Sigmoid colon (tissue), 7 donors: ENCODE data around the gene SP7. TPM values are rescaled to one million over a fixed set of nuclear protein-coding genes. Genes with fewer than 3 reads are reported as not detected.
"Not testable (repeated sequence)": the region's sequence is repeated elsewhere in the genome, so short reads cannot be mapped to it uniquely, and the experiment has no call there.

Experiments
- DNase-seq: peaks from one replicate; pipeline ENCODE4 v3.0.0-alpha.2; 2019
- H3K27ac ChIP-seq, 4 donors: fragments of 200-600 bp; sonication (generic); one replicate each; pipeline ENCODE4 v1.5.1; 2016 to 2019; ENCODE audit warnings: mild to moderate bottlenecking in 1 of 4
- H3K27me3 ChIP-seq, 3 donors: fragments of 200-600 bp; sonication (generic); one replicate each; pipeline ENCODE4 v1.5.1; 2019; ENCODE audit warnings: mild to moderate bottlenecking in 1 of 3
- H3K36me3 ChIP-seq, 4 donors: fragments of 200-600 bp; sonication (generic); one replicate each; pipeline ENCODE4 v1.5.1; 2016 to 2019
- H3K4me1 ChIP-seq, 4 donors: fragments of 200-600 bp; sonication (generic); one replicate each; pipeline ENCODE4 v1.5.1; 2017 to 2019
- H3K4me3 ChIP-seq, 4 donors: fragments of 200-600 bp; sonication (generic); one replicate each; pipeline ENCODE4 v1.5.1; 2017 to 2019; ENCODE audit warnings: mild to moderate bottlenecking in 2 of 4, moderate library complexity in 1 of 4
- H3K9me3 ChIP-seq, 4 donors: fragments of 200-600 bp in 3 of 4; sonication (generic) in 3 of 4; one replicate each; pipeline versions ENCODE4 v1.5.1 to v1.6.1; 2013 to 2019
- EP300 ChIP-seq, 4 donors: sonication (generic); formaldehyde crosslinking; IDR thresholded peaks; one replicate each; pipeline ENCODE4 v1.6.1; 2017; ENCODE audit warnings: antibody characterized with exemption in 4 of 4
- POLR2A ChIP-seq, 2 donors: fragments of 450-650 bp; IDR thresholded peaks; one replicate each; pipeline ENCODE4 v1.6.1; 2016; ENCODE audit warnings: antibody characterized with exemption in 2 of 2, mild to moderate bottlenecking in 2 of 2, moderate library complexity in 2 of 2
- POLR2AphosphoS5 ChIP-seq, 4 donors: sonication (generic); formaldehyde crosslinking; IDR thresholded peaks; one replicate each; pipeline ENCODE4 v1.6.1; 2017; ENCODE audit warnings: antibody characterized with exemption in 4 of 4
- WGBS, 2 donors: extraction: QIAGEN DNeasy Blood & Tissue Kit; methylation state at CpG; one replicate each; pipeline ENCODE4 v1.1.7; 2013; 5-methylcytosine and 5-hydroxymethylcytosine counted together
- intact Hi-C: fragments of 100-400 bp; cut with DNase I; formaldehyde crosslinking; loops from one replicate; pipeline ENCODE4 v1.15.1; 2023
- polyA plus RNA-seq, 3 donors: library from polyadenylated mRNA; stranded (reverse); fragments of 200-250 nt; gene quantifications; one replicate each; pipeline ENCODE4 v1.2.3, GENCODE V29; 2013
- total RNA-seq, 4 donors: library from RNA; depleted of rRNA; stranded (reverse); fragments of >200 nt; gene quantifications; one replicate each; pipeline ENCODE4 v1.1.0, GENCODE V29; 2016
- TF ChIP-seq, protein P1 (sequence below), 4 experiments: fragments of 450-650 bp in 3 of 4; fragments of 200-600 bp in 1 of 4; IDR thresholded peaks; one replicate each; pipeline ENCODE4 v1.5.1; 2016 to 2019; ENCODE audit warnings: antibody characterized with exemption in 4 of 4, mild to moderate bottlenecking in 3 of 4, moderate library complexity in 2 of 4
- donor health status: healthy with polysubstance abuse.
- donor health status: Bipolar disorder and iron deficiency.
- donor health status: healthy.

The SP7 gene
- total and polyA plus RNA-seq, 7 donors: not detected

DNA sequence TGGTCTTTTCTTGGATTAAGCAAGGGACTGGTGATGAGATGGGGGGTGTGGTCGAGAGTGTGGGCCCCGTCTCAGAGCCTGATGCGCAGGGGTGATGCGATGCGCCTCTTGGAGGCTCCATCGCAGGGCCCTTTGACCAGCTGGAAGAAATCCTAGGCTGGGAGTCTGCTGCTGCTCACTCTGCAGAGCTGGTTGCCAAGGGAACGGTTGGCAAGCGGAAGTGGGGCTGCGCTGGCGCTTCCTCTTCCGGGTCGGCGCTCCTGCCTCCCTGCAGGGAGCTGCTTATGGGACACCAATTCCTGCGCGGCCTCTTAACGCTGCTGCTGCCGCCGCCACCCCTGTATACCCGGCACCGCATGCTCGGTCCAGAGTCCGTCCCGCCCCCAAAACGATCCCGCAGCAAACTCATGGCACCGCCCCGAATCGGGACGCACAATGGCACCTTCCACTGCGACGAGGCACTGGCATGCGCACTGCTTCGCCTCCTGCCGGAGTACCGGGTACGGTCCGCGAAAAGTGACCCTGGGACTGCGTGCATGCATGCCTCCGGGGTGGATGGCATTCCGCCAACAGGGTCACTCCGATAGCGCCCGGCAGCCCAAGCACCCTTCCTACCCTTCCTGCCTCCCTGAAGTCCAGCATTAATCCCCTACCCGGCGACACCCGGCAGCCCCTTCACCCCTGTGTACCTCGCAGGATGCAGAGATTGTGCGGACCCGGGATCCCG, 36.5 kb downstream of the SP7 start, which contains the start of gene MYG1:
Gene MYG1 (plus strand): TSS at position 242 of the 727 bp plus-strand sequence. CDS start 43 bp downstream, at position 285.
- intact Hi-C loops: no loop called here
- Histone ChIP-seq H3K4me3 (peak within 1 kb of the TSS; percentile 70 to 83 (median 76)), H3K9me3 (no peaks in the 10 kb centered on the region), H3K4me1 (peaks cover 0 to 63% (median 55%) of the 10 kb centered on the region in 4 donors), H3K36me3 (peaks cover 0 to 53% (median 11%) of the 10 kb centered on the region in 4 donors), H3K27me3 (no peaks in the 10 kb centered on the region), H3K27ac (peak within 1 kb of the TSS; percentile 75 to 80 (median 78))
- TF ChIP-seq POLR2AphosphoS5 (IDR thresholded peaks at IDR 0.05) (peak; percentile 32 to 91 (median 73)), POLR2A (IDR thresholded peaks at IDR 0.05) (peak; percentile 39 to 43), EP300 (IDR thresholded peaks at IDR 0.05) (no peak)
- TF ChIP-seq, protein P1, sequence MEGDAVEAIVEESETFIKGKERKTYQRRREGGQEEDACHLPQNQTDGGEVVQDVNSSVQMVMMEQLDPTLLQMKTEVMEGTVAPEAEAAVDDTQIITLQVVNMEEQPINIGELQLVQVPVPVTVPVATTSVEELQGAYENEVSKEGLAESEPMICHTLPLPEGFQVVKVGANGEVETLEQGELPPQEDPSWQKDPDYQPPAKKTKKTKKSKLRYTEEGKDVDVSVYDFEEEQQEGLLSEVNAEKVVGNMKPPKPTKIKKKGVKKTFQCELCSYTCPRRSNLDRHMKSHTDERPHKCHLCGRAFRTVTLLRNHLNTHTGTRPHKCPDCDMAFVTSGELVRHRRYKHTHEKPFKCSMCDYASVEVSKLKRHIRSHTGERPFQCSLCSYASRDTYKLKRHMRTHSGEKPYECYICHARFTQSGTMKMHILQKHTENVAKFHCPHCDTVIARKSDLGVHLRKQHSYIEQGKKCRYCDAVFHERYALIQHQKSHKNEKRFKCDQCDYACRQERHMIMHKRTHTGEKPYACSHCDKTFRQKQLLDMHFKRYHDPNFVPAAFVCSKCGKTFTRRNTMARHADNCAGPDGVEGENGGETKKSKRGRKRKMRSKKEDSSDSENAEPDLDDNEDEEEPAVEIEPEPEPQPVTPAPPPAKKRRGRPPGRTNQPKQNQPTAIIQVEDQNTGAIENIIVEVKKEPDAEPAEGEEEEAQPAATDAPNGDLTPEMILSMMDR (IDR thresholded peaks at IDR 0.05): peak; percentile 12 to 46 (median 24)
- 1 to 2% methylated on average over 51 of the region's 51 CpGs for WGBS, 2 donors
- peak; percentile 91 for DNase-seq

DNA sequence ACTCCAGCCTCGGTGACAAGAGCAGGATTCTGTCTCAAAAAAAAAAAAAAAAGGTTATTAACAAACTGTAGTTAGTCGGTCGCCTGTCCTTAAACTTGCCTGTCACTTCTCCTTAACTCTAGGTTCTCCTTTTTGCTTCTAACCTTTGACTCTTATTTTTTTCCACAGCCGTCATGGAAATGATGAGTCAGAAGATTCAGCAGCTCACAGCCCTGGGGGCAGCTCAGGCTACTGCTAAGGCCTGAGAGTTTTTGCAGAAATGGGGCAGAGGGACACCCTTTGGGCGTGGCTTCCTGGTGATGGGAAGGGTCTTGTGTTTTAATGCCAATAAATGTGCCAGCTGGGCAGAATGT, 37.1 kb downstream of the SP7 start:
- intact Hi-C loops: no loop called here
- Histone ChIP-seq H3K36me3 (peaks cover 0 to 48% (median 11%) of the 10 kb centered on the region in 4 donors), H3K4me3 (peak overlapping the region in 3 of 4 donors; percentile 70 to 79 (median 73)), H3K27me3 (no peaks in the 10 kb centered on the region), H3K27ac (peak overlapping the region; percentile 75 to 80 (median 78)), H3K9me3 (no peaks in the 10 kb centered on the region), H3K4me1 (peaks cover 0 to 64% (median 58%) of the 10 kb centered on the region in 4 donors)
- 60 to 61% methylated on average over 5 of the region's 5 CpGs for WGBS, 2 donors
- TF ChIP-seq EP300 (IDR thresholded peaks at IDR 0.05): no peak
- TF ChIP-seq POLR2A (IDR thresholded peaks at IDR 0.05): no peak
- TF ChIP-seq, protein P1 (IDR thresholded peaks at IDR 0.05): no peak
- peak in 1 of 4 donors; percentile 5 for TF ChIP-seq POLR2AphosphoS5 (IDR thresholded peaks at IDR 0.05)
- DNase-seq: no peak

DNA sequence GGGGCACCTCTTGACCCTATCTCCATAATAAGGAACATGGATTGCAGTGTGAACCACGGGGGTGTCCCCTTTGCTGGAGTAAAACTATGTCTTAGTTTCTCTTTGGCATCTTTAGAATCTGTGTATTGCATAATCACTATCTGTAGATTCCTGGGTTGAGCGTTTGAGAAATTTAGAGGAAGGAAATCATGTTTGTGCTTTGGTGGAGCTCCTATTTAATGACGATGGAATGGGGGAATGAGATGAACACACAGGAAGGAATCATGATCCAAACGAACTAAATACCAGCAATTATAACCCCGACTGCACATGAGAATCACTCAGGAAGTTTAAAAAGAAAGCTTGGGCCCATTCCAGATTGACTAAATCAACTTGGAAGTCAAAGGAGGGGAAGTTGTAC, 38.0 kb downstream of the SP7 start:
- H3K27ac ChIP-seq: peak overlapping the region; percentile 75 to 80 (median 78)
- WGBS, 2 donors: 61 to 68% methylated on average over 5 of the region's 5 CpGs

DNA sequence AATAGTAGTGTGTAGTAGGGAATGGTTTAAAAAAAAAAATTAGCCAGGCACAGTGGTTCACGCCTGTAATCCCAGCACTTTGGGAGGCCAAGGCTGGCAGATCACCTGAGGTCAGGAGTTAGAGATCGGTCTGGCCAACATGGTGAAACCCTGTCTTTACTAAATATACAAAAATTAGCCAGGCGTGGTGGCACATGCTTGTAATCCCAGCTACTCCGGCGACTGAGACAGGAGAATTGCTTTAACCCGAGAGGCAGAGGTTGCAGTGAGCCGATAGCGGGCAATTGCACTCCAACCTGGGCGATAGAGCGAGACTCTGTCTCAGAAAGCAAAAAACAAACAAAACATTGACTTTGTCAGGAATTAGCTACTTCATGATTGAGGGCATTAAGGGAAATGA, 39.0 kb downstream of the SP7 start:
- peaks cover 0 to 54% (median 52%) of the 10 kb centered on the region in 4 donors for H3K4me1 ChIP-seq
- DNase-seq, H3K9me3 ChIP-seq, H3K27me3 ChIP-seq, H3K4me3 ChIP-seq: not testable (repeated sequence)
- intact Hi-C loops: loop anchor here (2.0 kb wide), 1 partner anchor 24 kb away; the partner anchor contains the start of gene AAAS
- H3K27ac ChIP-seq: peak overlapping the region in 1 of 4 donors; percentile 90
- peaks cover 0 to 31% (median 4%) of the 10 kb centered on the region in 4 donors for H3K36me3 ChIP-seq
- whole genome bisulfite sequencing, 2 donors: 94 to 97% methylated on average over 10 of the region's 10 CpGs

More for the DNA sequence above, 38.0 kb downstream of the SP7 start:
- intact Hi-C loops: no loop called here
- Histone ChIP-seq H3K4me1 (peaks cover 0 to 64% (median 58%) of the 10 kb centered on the region in 4 donors), H3K9me3 (no peaks in the 10 kb centered on the region), H3K27me3 (no peaks in the 10 kb centered on the region), H3K36me3 (peaks cover 0 to 42% (median 10%) of the 10 kb centered on the region in 4 donors), H3K4me3 (no peak overlapping the region)
- DNase-seq: no peak
- TF ChIP-seq POLR2A (IDR thresholded peaks at IDR 0.05) (no peak), EP300 (IDR thresholded peaks at IDR 0.05) (no peak), POLR2AphosphoS5 (IDR thresholded peaks at IDR 0.05) (no peak)
- TF ChIP-seq, protein P1 (IDR thresholded peaks at IDR 0.05): no peak

DNA sequence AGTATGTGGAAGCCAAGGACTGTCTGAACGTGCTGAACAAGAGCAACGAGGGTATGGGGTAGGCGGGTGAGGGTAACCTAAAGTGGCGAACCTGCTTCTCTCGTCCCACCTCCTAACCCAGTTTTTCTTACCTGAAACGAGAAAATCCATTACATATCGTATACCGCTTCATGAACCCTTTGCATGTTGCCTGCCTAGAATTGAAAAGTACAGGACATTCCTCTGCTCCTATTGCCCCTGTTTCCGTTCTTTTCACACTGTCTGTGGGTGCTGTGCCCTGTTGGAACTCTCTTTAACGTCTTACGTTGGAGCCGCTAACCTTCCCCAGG, 40.3 kb downstream of the SP7 start:
- H3K4me1 ChIP-seq: peaks cover 0 to 48% (median 44%) of the 10 kb centered on the region in 4 donors
- H3K27me3 ChIP-seq: no peaks in the 10 kb centered on the region
- intact Hi-C loops: loop anchor here (2.0 kb wide), 2 partner anchors 25 to 75 kb away; partner anchors contain the start of gene AAAS
- H3K27ac ChIP-seq: peak overlapping the region; percentile 79 to 90 (median 84)
- H3K36me3 ChIP-seq: peaks cover 0 to 22% (median 4%) of the 10 kb centered on the region in 4 donors
- DNase-seq: no peak
- no peak for TF ChIP-seq POLR2AphosphoS5 (IDR thresholded peaks at IDR 0.05)
- TF ChIP-seq, protein P1 (IDR thresholded peaks at IDR 0.05): no peak
- TF ChIP-seq POLR2A (IDR thresholded peaks at IDR 0.05): no peak
- TF ChIP-seq EP300 (IDR thresholded peaks at IDR 0.05): no peak
- H3K4me3 ChIP-seq: peak overlapping the region; percentile 60 to 86 (median 75)
- no peaks in the 10 kb centered on the region for H3K9me3 ChIP-seq
- WGBS, 2 donors: 3 to 7% methylated on average over 12 of the region's 12 CpGs
